ENCODE data around the gene LRRC8C.

- TF ChIP-seq, protein P1, sequence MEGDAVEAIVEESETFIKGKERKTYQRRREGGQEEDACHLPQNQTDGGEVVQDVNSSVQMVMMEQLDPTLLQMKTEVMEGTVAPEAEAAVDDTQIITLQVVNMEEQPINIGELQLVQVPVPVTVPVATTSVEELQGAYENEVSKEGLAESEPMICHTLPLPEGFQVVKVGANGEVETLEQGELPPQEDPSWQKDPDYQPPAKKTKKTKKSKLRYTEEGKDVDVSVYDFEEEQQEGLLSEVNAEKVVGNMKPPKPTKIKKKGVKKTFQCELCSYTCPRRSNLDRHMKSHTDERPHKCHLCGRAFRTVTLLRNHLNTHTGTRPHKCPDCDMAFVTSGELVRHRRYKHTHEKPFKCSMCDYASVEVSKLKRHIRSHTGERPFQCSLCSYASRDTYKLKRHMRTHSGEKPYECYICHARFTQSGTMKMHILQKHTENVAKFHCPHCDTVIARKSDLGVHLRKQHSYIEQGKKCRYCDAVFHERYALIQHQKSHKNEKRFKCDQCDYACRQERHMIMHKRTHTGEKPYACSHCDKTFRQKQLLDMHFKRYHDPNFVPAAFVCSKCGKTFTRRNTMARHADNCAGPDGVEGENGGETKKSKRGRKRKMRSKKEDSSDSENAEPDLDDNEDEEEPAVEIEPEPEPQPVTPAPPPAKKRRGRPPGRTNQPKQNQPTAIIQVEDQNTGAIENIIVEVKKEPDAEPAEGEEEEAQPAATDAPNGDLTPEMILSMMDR (IDR thresholded peaks at IDR 0.05 in 2 of 3, conservative IDR thresholded peaks at IDR 0.05 in 1 of 3; ENCODE audit: borderline replicate concordance in 1 of 3, insufficient read depth in 1 of 3, low read depth in 2 of 3, low read length in 2 of 3) = no peak
- TF ChIP-seq ZNF274 (IDR thresholded peaks at IDR 0.05; ENCODE audit: low read depth, low read length) (no peak), RAD21 (IDR thresholded peaks at IDR 0.05; ENCODE audit: low read depth) (no peak), POLR2A (IDR thresholded peaks at IDR 0.05; ENCODE audit: borderline replicate concordance, extremely low read depth, insufficient read depth, insufficient read length) (no peak)
- TF ChIP-seq, protein P2, sequence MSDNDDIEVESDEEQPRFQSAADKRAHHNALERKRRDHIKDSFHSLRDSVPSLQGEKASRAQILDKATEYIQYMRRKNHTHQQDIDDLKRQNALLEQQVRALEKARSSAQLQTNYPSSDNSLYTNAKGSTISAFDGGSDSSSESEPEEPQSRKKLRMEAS (IDR thresholded peaks at IDR 0.05) = no peak
Measured at GRCh38 chr1:89681045-89681729, 48.3 kb downstream of the LRRC8C start.

Data from HCT116 (cell line).